Measurements from ENCODE around the gene EVC2. TPM values are rescaled to one million over a fixed set of nuclear protein-coding genes. Genes with fewer than 3 reads are reported as not detected.

The EVC2 gene
- total RNA-seq, 1 donor from 2014 or later = 16.9 TPM

- DNase-seq (ENCODE audit: low spot score in 2 of 2, unreplicated experiment in 2 of 2) = no peak
- no peak overlapping the region for H3K27ac Mint-ChIP-seq
- H3K36me3 Mint-ChIP-seq = peaks cover 27% of the 10 kb centered on the region
- no peaks in the 10 kb centered on the region for H3K27me3 Mint-ChIP-seq (ENCODE audit: low read depth)
- TF ChIP-seq CTCF (IDR thresholded peaks at IDR 0.05; ENCODE audit: unreplicated experiment) = no peak
- H3K4me3 Mint-ChIP-seq = no peak overlapping the region
- H3K4me1 Mint-ChIP-seq = peaks cover 11% of the 10 kb centered on the region
- H3K9me3 Mint-ChIP-seq = peaks cover 9% of the 10 kb centered on the region
Observed at GRCh38 chr4:5716391-5716790, 8.0 kb upstream of the EVC2 start.

GRCh38 chr4:5715357-5715756 lies 7.0 kb upstream of the EVC2 start:
- Mint-ChIP-seq H3K27ac (no peak overlapping the region), H3K27me3 (ENCODE audit: low read depth) (no peaks in the 10 kb centered on the region), H3K4me1 (peaks cover 15% of the 10 kb centered on the region), H3K9me3 (peaks cover 9% of the 10 kb centered on the region), H3K36me3 (peaks cover 22% of the 10 kb centered on the region), H3K4me3 (no peak overlapping the region)
- no peak for DNase-seq (ENCODE audit: low spot score in 2 of 2, unreplicated experiment in 2 of 2)
- TF ChIP-seq CTCF (IDR thresholded peaks at IDR 0.05; ENCODE audit: unreplicated experiment) = no peak

- H3K4me1 Mint-ChIP-seq = peaks cover 17% of the 10 kb centered on the region
- peaks cover 19% of the 10 kb centered on the region for H3K36me3 Mint-ChIP-seq
- H3K27ac Mint-ChIP-seq = no peak overlapping the region
- peaks cover 9% of the 10 kb centered on the region for H3K9me3 Mint-ChIP-seq
- TF ChIP-seq CTCF (IDR thresholded peaks at IDR 0.05; ENCODE audit: unreplicated experiment) = no peak
- no peaks in the 10 kb centered on the region for H3K27me3 Mint-ChIP-seq (ENCODE audit: low read depth)
- no peak for DNase-seq (ENCODE audit: low spot score in 2 of 2, unreplicated experiment in 2 of 2)
- H3K4me3 Mint-ChIP-seq = peak overlapping the region; percentile 7
Observed at GRCh38 chr4:5713861-5714260, 5.5 kb upstream of the EVC2 start.

- Mint-ChIP-seq H3K4me1 (peaks cover 18% of the 10 kb centered on the region), H3K9me3 (peaks cover 9% of the 10 kb centered on the region), H3K4me3 (peak overlapping the region; percentile 77), H3K27me3 (ENCODE audit: low read depth) (no peaks in the 10 kb centered on the region), H3K36me3 (peaks cover 19% of the 10 kb centered on the region), H3K27ac (no peak overlapping the region)
- DNase-seq (ENCODE audit: low spot score in 2 of 2, unreplicated experiment in 2 of 2) = no peak
- no peak for TF ChIP-seq CTCF (IDR thresholded peaks at IDR 0.05; ENCODE audit: unreplicated experiment)
Observed at GRCh38 chr4:5712931-5713330, 4.6 kb upstream of the EVC2 start.

- Mint-ChIP-seq H3K27ac (no peak overlapping the region), H3K9me3 (peaks cover 9% of the 10 kb centered on the region), H3K27me3 (ENCODE audit: low read depth) (no peaks in the 10 kb centered on the region), H3K36me3 (peaks cover 19% of the 10 kb centered on the region), H3K4me1 (peaks cover 22% of the 10 kb centered on the region), H3K4me3 (peak overlapping the region; percentile 77)
- DNase-seq (ENCODE audit: low spot score in 2 of 2, unreplicated experiment in 2 of 2) = no peak
- no peak for TF ChIP-seq CTCF (IDR thresholded peaks at IDR 0.05; ENCODE audit: unreplicated experiment)
Observed at GRCh38 chr4:5712517-5712916, 4.2 kb upstream of the EVC2 start.
